Activated CD8-positive, alpha-beta memory T cell treated with anti-CD3 and anti-CD28 coated beads, Interleukin-2, amount 50 U/mL, for 48 hours (primary cell): ENCODE data around the gene VWDE.
"Not testable (repeated sequence)": the region's sequence is repeated elsewhere in the genome, so short reads cannot be mapped to it uniquely, and the experiment has no call there.

Source experiments
- DNase-seq: peaks from one replicate; pipeline ENCODE4 v3.0.0-alpha.2; 2020

The VWDE gene

GRCh38 chr7:12401538-12402364, 1.9 kb downstream of the VWDE start:
- DNase-seq: no peak

- DNase-seq: no peak
Observed at GRCh38 chr7:12398186-12398585, 5.5 kb downstream of the VWDE start.

- no peak for DNase-seq
Observed at GRCh38 chr7:12397671-12398070, 6.0 kb downstream of the VWDE start.

GRCh38 chr7:12396670-12397069, 7.0 kb downstream of the VWDE start:
- not testable (repeated sequence) for DNase-seq

GRCh38 chr7:12391922-12392615, 11.6 kb downstream of the VWDE start:
- no peak for DNase-seq

GRCh38 chr7:12389089-12389700, 14.5 kb downstream of the VWDE start:
- no peak for DNase-seq

- no peak for DNase-seq
Observed at GRCh38 chr7:12386313-12386740, 17.3 kb downstream of the VWDE start.

GRCh38 chr7:12385364-12385786, 18.3 kb downstream of the VWDE start:
- no peak for DNase-seq

- DNase-seq: no peak
Observed at GRCh38 chr7:12383377-12383776, 20.3 kb downstream of the VWDE start.

- no peak for DNase-seq
Observed at GRCh38 chr7:12378389-12378788, 25.3 kb downstream of the VWDE start.

- no peak for DNase-seq
Observed at GRCh38 chr7:12377406-12377805, 26.3 kb downstream of the VWDE start.

GRCh38 chr7:12373580-12374263, 29.9 kb downstream of the VWDE start:
- no peak for DNase-seq

GRCh38 chr7:12370249-12370648, 33.4 kb downstream of the VWDE start:
- DNase-seq: no peak

GRCh38 chr7:12369756-12370155, 33.9 kb downstream of the VWDE start:
- no peak for DNase-seq

- DNase-seq: no peak
Observed at GRCh38 chr7:12369072-12369471, 34.6 kb downstream of the VWDE start.

GRCh38 chr7:12360948-12361347, 42.7 kb downstream of the VWDE start:
- no peak for DNase-seq

GRCh38 chr7:12358694-12359093, 45.0 kb downstream of the VWDE start:
- no peak for DNase-seq

- no peak for DNase-seq
Observed at GRCh38 chr7:12357508-12357907, 46.2 kb downstream of the VWDE start.

GRCh38 chr7:12351843-12352242, 51.8 kb downstream of the VWDE start:
- DNase-seq: no peak

GRCh38 chr7:12350971-12351370, 52.7 kb downstream of the VWDE start:
- no peak for DNase-seq

GRCh38 chr7:12337095-12337494, 66.6 kb downstream of the VWDE start:
- DNase-seq: no peak

- no peak for DNase-seq
Observed at GRCh38 chr7:12328888-12329770, 74.5 kb downstream of the VWDE start.
